HepG2 (cell line): ENCODE data around the gene STX7. TPM values are rescaled to one million over a fixed set of nuclear protein-coding genes. Genes with fewer than 3 reads are reported as not detected.
A peak's percentile ranks its signal among the peaks of the same experiment; 100 is the strongest.

ENCODE experiments used
- JUN ChIP-seq: sonication (generic); formaldehyde crosslinking; IDR thresholded peaks from 2 replicates; pipeline ENCODE4 v1.4.0; 2020; ENCODE audit warnings: mild to moderate bottlenecking, missing genetic modification reagents
- MEIS2 ChIP-seq: sonication (generic); formaldehyde crosslinking; IDR thresholded peaks from 2 replicates; pipeline ENCODE4 v1.9.0; 2021; ENCODE audit warnings: mild to moderate bottlenecking, missing genetic modification reagents
- RFXAP ChIP-seq: sonication (generic); formaldehyde crosslinking; IDR thresholded peaks from 2 replicates; pipeline ENCODE4 v1.4.0; 2020; ENCODE audit warnings: missing genetic modification reagents, borderline replicate concordance
- SKI ChIP-seq: fragments of 450-650 bp; IDR thresholded peaks from one replicate; pipeline ENCODE4 v1.6.1; 2018; ENCODE audit warnings: mild to moderate bottlenecking; ENCODE audit not compliant: partially characterized antibody
- TCF7L2 ChIP-seq: IDR thresholded peaks from 2 replicates; pipeline ENCODE4 v1.6.1; 2011; ENCODE audit warnings: mild to moderate bottlenecking, low read depth, low read length, moderate library complexity
- YEATS4 ChIP-seq: sonication (generic); formaldehyde crosslinking; IDR thresholded peaks from 2 replicates; pipeline ENCODE4 v1.4.0; 2020; ENCODE audit warnings: missing genetic modification reagents, borderline replicate concordance
- ZNF557 ChIP-seq: sonication (generic); formaldehyde crosslinking; IDR thresholded peaks from 2 replicates; pipeline ENCODE4 v1.4.0; 2020; ENCODE audit warnings: missing genetic modification reagents
- polyA plus RNA-seq, 8 experiments: library from polyadenylated mRNA; depleted of rRNA in 3 of 8; stranded (reverse) in 7 of 8; unstranded in 1 of 8; fragments of >200 nt; fragmentation: Illumina TruSeq in 4 of 8; extraction: Trizol in 4 of 8; gene quantifications; 2 replicates each; pipeline versions ENCODE4 v1.2.1 to v1.2.3, GENCODE V29; 2011 to 2016; ENCODE audit warnings: low read depth in 4 of 8, missing spikeins in 1 of 8, mixed read lengths in 1 of 8; ENCODE audit not compliant: insufficient read depth in 1 of 8
- total RNA-seq, 5 experiments: library from RNA; depleted of rRNA; stranded (reverse); fragments of >200 nt; fragmentation: Illumina TruSeq; extraction: Trizol; gene quantifications; 2 replicates each; pipeline ENCODE4 v1.2.3, GENCODE V29; 2016; ENCODE audit warnings: low read depth in 1 of 5
- TF ChIP-seq, protein P1 (sequence below): sonication (generic); formaldehyde crosslinking; conservative IDR thresholded peaks from 2 replicates; pipeline ENCODE4 v1.8.0; 2022; ENCODE audit warnings: mild to moderate bottlenecking, moderate library complexity, missing genetic modification reagents
- TF ChIP-seq, protein P2 (sequence below): sonication (generic); formaldehyde crosslinking; IDR thresholded peaks from 2 replicates; pipeline ENCODE4 v1.4.0; 2020; ENCODE audit warnings: low read depth, missing genetic modification reagents
- TF ChIP-seq, protein P3 (sequence below): sonication (generic); formaldehyde crosslinking; IDR thresholded peaks from 2 replicates; pipeline ENCODE4 v1.4.0; 2020; ENCODE audit warnings: missing genetic modification reagents; ENCODE audit errors: not compliant biosample characterization
- TF ChIP-seq, protein P4 (sequence below): sonication (generic); formaldehyde crosslinking; IDR thresholded peaks from 2 replicates; pipeline ENCODE4 v1.5.0; 2020; ENCODE audit warnings: missing genetic modification reagents, mild to moderate bottlenecking, borderline replicate concordance
- TF ChIP-seq, protein P5 (sequence below): sonication (generic); formaldehyde crosslinking; IDR thresholded peaks from 2 replicates; pipeline ENCODE4 v1.4.0; 2020; ENCODE audit warnings: mild to moderate bottlenecking, missing genetic modification reagents
- TF ChIP-seq, protein P6 (sequence below): sonication (generic); formaldehyde crosslinking; IDR thresholded peaks from 2 replicates; pipeline ENCODE4 v1.8.1; 2023; ENCODE audit warnings: mild to moderate bottlenecking, inconsistent platforms, moderate library complexity, missing genetic modification reagents, borderline replicate concordance

STX7 gene
- total and polyA plus RNA-seq, 2 of the 13 experiments (the other 11 are each of a cell fraction or from before 2014, with no cell fraction given) = 28.0 to 34.7 TPM

DNA sequence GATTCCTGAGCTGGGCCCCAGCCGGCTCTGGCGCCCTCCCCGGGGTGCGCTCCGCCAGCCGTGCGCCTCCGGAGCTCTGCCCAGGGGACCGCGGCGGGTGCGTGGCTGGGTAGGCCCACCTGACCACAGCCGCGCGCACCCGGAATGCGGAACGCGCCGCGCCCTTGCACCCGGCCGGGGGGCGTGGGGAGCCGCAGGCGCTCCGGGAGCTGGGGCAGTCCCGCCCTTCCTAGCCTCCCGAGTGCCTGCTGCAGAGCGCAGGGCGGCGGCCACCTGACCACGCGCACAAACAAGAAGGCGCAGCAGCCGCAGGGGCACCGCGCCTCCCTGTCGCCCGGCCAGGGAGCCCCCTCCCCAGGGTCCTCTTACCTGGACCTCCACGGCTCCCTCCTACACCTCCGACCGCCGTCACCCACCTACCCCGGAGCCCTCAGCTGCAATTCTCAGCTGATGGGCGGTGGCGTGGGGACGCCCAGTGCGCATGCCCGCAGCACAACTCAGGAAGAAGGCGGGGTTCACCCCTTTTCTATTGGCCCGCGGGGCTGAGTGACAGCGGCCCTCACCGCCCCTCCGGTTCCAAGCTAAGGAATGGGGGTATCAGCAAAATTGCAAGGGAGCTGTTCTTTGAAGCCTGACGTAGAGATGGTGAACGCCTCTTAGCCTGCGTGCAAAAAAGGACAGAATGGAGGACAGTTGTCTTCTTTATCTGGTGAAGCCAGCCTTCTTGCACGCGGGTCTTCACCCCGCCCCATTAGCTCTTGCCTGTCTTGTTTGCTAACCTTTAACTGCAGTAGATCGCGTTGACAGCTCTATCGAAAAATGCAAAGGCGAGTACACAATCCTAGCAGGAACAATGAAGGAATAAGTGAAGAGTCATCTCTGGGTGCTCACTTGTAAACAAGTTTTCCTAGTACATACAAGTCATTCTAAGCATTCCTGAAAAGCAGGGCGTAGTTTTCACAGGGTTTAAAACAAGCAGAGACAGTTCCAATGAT is at the start of gene STX7 (continued):
- TF ChIP-seq, protein P1, sequence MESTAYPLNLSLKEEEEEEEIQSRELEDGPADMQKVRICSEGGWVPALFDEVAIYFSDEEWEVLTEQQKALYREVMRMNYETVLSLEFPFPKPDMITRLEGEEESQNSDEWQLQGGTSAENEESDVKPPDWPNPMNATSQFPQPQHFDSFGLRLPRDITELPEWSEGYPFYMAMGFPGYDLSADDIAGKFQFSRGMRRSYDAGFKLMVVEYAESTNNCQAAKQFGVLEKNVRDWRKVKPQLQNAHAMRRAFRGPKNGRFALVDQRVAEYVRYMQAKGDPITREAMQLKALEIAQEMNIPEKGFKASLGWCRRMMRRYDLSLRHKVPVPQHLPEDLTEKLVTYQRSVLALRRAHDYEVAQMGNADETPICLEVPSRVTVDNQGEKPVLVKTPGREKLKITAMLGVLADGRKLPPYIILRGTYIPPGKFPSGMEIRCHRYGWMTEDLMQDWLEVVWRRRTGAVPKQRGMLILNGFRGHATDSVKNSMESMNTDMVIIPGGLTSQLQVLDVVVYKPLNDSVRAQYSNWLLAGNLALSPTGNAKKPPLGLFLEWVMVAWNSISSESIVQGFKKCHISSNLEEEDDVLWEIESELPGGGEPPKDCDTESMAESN (CRISPR knock-in tag) = peak; percentile 84
- TF ChIP-seq ZNF557 (CRISPR knock-in tag) = no peak; the same call in 1 of the 2 replicates
- peak; percentile 79 for TF ChIP-seq SKI
- TF ChIP-seq, protein P2, sequence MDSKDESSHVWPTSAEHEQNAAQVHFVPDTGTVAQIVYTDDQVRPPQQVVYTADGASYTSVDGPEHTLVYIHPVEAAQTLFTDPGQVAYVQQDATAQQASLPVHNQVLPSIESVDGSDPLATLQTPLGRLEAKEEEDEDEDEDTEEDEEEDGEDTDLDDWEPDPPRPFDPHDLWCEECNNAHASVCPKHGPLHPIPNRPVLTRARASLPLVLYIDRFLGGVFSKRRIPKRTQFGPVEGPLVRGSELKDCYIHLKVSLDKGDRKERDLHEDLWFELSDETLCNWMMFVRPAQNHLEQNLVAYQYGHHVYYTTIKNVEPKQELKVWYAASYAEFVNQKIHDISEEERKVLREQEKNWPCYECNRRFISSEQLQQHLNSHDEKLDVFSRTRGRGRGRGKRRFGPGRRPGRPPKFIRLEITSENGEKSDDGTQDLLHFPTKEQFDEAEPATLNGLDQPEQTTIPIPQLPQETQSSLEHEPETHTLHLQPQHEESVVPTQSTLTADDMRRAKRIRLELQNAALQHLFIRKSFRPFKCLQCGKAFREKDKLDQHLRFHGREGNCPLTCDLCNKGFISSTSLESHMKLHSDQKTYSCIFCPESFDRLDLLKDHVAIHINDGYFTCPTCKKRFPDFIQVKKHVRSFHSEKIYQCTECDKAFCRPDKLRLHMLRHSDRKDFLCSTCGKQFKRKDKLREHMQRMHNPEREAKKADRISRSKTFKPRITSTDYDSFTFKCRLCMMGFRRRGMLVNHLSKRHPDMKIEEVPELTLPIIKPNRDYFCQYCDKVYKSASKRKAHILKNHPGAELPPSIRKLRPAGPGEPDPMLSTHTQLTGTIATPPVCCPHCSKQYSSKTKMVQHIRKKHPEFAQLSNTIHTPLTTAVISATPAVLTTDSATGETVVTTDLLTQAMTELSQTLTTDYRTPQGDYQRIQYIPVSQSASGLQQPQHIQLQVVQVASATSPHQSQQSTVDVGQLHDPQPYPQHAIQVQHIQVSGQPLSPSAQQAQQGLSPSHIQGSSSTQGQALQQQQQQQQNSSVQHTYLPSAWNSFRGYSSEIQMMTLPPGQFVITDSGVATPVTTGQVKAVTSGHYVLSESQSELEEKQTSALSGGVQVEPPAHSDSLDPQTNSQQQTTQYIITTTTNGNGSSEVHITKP (CRISPR knock-in tag) = peak; percentile 89
- TF ChIP-seq, protein P3, sequence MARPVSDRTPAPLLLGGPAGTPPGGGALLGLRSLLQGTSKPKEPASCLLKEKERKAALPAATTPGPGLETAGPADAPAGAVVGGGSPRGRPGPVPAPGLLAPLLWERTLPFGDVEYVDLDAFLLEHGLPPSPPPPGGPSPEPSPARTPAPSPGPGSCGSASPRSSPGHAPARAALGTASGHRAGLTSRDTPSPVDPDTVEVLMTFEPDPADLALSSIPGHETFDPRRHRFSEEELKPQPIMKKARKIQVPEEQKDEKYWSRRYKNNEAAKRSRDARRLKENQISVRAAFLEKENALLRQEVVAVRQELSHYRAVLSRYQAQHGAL = no peak
- TF ChIP-seq, protein P4, sequence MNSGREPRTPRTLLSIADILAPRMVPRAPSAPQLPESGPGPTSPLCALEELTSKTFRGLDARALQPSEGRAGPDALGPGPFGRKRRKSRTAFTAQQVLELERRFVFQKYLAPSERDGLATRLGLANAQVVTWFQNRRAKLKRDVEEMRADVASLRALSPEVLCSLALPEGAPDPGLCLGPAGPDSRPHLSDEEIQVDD (CRISPR knock-in tag) = 0 out of 2 replicates have a peak, but pooled peaks have one; percentile 78
- TF ChIP-seq RFXAP (CRISPR knock-in tag) = 0 out of 2 replicates have a peak, but pooled peaks have one; percentile 22
- TF ChIP-seq, protein P5, sequence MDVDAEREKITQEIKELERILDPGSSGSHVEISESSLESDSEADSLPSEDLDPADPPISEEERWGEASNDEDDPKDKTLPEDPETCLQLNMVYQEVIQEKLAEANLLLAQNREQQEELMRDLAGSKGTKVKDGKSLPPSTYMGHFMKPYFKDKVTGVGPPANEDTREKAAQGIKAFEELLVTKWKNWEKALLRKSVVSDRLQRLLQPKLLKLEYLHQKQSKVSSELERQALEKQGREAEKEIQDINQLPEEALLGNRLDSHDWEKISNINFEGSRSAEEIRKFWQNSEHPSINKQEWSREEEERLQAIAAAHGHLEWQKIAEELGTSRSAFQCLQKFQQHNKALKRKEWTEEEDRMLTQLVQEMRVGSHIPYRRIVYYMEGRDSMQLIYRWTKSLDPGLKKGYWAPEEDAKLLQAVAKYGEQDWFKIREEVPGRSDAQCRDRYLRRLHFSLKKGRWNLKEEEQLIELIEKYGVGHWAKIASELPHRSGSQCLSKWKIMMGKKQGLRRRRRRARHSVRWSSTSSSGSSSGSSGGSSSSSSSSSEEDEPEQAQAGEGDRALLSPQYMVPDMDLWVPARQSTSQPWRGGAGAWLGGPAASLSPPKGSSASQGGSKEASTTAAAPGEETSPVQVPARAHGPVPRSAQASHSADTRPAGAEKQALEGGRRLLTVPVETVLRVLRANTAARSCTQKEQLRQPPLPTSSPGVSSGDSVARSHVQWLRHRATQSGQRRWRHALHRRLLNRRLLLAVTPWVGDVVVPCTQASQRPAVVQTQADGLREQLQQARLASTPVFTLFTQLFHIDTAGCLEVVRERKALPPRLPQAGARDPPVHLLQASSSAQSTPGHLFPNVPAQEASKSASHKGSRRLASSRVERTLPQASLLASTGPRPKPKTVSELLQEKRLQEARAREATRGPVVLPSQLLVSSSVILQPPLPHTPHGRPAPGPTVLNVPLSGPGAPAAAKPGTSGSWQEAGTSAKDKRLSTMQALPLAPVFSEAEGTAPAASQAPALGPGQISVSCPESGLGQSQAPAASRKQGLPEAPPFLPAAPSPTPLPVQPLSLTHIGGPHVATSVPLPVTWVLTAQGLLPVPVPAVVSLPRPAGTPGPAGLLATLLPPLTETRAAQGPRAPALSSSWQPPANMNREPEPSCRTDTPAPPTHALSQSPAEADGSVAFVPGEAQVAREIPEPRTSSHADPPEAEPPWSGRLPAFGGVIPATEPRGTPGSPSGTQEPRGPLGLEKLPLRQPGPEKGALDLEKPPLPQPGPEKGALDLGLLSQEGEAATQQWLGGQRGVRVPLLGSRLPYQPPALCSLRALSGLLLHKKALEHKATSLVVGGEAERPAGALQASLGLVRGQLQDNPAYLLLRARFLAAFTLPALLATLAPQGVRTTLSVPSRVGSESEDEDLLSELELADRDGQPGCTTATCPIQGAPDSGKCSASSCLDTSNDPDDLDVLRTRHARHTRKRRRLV (CRISPR knock-in tag) = peak; percentile 87; the same call in 1 of the 2 replicates
- TF ChIP-seq JUN (CRISPR knock-in tag) = 0 out of 2 replicates have a peak, but pooled peaks have one; percentile 17
- TF ChIP-seq YEATS4 (CRISPR knock-in tag) = peak; percentile 82
- TF ChIP-seq, protein P6, sequence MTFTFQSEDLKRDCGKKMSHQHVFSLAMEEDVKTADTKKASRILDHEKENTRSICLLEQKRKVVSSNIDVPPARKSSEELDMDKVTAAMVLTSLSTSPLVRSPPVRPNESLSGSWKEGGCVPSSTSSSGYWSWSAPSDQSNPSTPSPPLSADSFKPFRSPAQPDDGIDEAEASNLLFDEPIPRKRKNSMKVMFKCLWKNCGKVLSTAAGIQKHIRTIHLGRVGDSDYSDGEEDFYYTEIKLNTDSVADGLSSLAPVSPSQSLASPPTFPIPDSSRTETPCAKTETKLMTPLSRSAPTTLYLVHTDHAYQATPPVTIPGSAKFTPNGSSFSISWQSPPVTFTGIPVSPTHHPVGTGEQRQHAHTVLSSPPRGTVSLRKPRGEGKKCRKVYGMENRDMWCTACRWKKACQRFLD (CRISPR knock-in tag) = peak; percentile 63
- TF ChIP-seq TCF7L2 = no peak
- TF ChIP-seq MEIS2 (CRISPR knock-in tag) = peak; percentile 71
